ENCODE results near the gene RCL1.
A peak's percentile ranks its signal among the peaks of the same experiment; 100 is the strongest.
"Not testable (repeated sequence)": the region's sequence is repeated elsewhere in the genome, so short reads cannot be mapped to it uniquely, and the experiment has no call there.

RCL1 gene

DNA sequence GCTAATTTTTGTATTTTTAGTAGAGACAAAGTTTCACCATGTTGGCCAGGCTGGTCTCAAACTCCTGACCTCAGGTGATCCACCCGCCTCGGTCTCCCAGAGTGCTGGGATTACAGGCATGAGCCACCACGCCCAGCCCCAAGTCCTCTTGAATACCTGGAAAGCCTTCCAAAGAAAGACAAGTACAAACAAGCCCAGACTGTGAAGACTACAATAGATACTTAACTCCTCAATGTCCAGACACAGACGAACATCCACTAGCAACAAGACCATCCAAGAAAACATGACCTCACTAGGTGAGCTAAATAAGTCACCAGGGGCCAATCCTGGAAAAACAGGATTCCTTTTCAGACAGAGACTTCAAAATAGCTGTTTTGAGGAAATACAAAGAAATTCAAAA is 9.6 kb upstream of the RCL1 start:
- DNase-seq (ENCODE audit: low spot score), result not testable (repeated sequence)

DNA sequence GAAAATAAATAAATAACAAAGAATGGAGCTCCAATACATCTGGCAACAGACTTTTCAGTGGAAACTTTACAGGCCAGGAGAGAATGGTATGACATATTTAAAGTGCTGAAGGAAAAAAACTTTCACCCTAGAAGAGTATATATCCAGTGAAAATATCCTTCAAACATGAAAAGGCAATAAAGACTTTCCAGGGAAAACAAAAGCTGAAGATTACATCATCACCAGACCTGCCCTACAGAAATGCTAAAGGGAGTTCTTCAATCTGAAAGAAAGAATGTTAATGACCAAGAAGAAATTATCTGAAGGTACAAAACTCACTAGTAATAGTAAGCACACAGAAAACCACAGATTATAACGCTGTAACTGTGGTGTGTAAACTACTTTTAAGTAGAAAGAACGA is 8.3 kb upstream of the RCL1 start:
- no peak for DNase-seq (ENCODE audit: low spot score)

DNA sequence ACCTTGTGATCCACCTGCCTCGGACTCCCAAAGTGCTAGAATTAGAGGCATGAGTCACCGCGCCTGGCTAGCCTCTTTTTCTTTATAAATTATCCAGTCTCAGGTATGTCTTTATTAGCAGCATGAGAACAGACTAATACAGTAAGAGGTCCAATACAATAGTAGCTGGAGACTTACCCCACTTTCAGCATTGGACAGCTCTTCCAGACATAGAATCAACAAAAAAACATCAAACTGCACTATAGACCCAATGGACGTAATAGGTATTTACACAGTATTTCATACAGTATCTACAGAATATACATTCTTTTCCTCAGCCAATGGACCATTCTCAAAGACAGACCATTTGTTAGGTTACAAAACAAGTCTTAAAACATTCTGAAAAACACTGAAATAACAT is 6.1 kb upstream of the RCL1 start:
- DNase-seq (ENCODE audit: low spot score), result no peak

DNA sequence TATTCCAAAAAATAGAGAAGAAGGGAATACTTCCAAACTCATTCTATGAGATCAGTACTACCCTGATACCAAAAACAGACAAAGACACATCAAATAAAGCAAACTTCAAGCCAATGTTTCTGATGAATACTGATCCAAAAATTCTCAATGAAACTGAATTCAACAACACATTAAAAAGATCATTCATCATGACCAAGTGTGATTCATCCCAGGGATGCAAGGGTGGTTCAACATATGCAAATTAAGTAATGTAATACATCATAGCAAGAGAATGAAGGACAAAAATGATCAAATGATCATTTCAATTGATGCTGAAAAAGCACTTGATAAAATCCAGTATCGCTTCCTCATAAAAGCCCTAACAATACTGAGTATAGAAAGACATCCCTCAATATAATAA is 4.9 kb upstream of the RCL1 start:
- no peak for DNase-seq (ENCODE audit: low spot score)

DNA sequence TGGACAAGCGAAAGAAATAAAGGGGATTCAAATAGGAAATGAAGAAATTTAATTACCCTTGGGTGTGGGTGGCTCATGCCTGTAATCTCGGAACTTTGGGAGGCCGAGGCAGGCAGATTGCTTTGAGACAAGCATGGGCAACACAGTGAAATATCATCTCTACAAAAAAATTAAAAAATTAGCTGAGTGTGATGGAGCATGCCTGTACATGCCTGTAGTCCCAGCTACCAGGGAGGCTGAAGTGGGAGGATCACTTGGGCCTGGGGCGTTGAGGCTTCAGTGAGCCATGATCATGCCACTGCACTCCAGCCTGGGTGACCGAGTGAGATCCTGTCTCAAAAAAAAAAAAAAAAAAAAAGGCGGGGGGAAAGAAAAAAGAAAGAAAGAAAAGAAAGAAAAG is 4.0 kb upstream of the RCL1 start:
- no peak for DNase-seq (ENCODE audit: low spot score)

DNA sequence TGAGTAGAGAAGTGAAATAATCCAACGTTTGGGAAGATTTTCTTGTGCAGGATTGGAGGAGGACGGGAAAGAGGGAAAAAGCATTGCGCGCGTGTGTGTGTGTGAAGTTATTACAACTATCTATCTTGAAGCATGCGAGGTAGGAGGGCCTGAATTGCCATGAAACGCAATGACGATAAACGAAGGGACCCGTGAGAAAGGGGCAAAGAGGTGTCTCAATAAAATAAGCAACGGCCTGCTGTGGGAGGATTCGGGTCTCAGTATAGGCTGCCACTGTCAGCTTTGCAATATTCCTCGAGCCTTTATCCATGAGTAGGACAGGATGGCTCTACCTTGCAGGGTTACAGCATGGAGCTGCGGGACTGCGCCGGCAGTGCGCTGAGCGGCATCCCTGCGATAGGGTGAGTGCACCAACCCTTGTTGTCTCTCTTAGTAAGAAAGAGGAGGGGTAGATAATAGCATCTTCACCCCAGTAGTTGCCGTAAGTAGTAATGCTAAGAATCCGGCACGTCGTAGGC is 631 bp upstream of the RCL1 start:
- DNase-seq (ENCODE audit: low spot score), result no peak

DNA sequence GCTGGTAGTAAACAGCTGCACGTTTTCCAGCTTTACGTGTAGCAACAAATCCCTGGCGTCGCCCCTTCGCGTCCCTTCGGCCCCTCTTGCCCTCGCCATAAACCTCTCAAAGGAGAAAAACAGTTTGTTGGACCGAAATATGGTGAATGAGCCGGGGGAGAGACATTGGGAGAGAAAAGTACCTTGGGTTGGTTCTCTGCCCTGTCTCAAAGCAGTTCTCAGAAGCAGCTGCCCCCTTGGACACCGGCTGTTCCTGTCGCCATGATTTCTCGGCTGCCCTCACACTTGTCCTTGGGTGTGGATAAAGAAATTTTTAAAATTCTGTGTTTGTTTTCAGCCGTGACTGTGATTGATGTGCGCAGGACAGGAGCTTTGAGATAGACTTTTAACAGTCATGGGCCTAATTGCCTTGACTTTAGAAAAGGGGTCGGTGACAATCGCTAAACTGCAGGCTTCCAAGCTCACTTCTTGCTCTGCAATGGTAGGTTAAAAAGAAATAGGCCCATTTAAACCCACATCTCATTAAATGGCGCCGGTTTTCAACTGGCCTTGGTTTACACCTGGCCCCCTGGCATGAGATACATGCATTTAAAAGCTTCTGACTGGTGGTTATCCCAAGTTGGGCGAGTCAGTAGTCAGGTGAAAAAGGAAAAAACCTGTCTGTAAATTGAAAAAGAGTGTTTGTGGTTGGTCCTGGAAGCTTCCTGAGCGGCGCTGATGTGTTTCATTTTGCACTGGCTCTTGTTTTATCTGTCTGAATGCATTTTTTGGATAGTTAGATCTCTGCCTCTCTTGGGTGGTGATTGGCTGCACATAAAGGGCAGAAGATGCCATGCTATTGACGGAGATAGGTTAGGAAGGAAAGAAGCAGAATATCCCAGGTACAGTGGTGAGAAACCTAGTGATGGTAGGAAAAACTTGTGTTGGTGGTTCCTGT is 983 bp downstream of the RCL1 start:
- DNase-seq (ENCODE audit: low spot score), result no peak

DNA sequence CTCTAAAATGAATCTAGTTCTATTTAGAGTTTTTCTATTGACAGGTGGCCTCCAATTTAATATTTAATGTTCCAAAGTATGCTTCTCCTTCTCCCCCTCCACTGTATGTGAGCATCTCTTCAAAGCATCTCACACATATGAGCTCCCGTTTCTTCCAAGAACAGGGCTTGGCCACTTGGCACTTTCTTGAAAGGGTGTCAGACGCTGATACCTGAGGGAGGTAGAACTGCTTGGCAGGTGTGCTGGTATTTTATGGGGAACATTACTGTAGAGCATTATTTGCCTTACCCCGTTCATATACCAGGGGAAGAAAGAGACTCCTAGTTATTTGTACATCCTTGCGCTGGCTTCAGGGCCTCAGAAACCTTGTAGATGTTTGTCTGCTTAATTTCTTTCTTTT is 1.9 kb downstream of the RCL1 start:
- no peak for DNase-seq (ENCODE audit: low spot score)

DNA sequence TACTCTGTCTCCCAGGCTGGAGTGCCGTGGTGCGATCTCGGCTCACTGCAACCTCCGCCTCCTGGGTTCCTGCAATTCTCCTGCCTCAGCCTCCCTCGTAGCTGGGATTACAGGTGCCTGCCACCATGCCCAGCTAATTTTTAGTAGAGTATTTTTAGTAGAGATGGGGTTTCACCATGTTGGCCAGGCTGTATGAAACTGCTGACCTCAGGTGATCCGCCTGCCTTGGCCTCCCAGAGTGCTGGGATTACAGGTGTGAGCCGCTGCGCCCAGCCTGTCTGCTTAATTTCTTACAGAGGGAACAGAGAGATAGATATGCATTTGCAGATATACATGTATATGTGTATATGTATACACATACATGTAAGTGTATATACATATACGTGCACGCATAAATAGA is 2.4 kb downstream of the RCL1 start:
- DNase-seq (ENCODE audit: low spot score), result not testable (repeated sequence)

DNA sequence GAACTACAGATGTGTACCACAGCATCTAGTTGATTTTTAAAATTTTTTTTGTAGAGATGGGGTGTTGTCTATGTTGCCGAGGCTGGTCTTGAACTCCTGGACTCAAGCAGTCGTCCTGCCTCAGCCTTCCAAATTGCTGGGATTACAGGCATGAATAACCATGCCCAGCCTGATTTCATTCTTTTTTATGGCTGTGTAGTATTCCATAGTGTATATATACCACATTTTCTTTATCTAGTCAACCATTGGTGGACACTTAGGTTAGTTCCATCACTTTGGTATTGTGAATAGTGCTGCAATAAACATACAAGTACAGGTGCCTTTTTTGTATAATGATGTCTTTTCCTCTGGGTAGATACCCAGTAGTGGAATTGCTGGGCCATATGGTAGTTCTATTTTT is 3.8 kb downstream of the RCL1 start:
- no peak for DNase-seq (ENCODE audit: low spot score)

DNA sequence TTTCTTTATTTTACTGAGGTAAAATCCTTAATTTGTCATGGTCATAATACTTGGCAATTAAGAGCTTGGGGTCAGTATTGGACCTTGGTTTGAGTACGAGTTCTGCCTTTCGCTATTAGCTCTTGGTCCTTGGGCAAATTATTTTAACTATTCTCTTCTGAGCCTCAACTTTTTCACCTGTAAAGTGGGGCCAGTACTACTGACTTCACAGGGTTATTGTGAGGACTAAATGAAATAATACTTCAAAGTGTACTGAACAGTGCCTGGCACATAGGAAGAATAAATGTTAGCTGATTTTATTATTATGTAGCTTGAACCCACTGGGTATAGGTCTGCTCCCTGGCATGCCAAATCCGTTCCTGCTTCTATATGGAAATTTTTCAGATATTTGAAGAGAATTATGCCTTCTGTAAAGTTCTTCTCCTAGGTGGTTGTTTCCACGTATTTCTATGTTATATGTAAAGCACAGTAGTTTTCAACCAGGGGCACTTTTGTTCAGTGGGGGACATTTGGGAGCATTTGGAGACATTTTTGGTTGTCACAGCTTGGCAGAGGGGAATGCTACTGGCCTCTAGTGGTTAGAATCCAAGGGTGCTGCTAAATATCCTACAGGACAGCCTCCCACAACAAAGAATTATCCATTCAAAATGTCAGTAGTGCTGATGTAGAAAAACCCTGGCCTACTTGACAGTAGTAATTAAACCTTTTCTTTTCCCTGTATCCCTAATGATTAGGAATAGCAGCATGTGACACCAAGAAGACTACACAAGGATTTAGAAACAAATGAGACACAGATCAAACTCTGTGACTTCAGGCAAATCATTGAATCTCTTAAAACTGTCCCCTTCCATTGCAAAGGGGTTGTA is 4.5 kb downstream of the RCL1 start:
- peak; percentile 32 for DNase-seq (ENCODE audit: low spot score)

DNA sequence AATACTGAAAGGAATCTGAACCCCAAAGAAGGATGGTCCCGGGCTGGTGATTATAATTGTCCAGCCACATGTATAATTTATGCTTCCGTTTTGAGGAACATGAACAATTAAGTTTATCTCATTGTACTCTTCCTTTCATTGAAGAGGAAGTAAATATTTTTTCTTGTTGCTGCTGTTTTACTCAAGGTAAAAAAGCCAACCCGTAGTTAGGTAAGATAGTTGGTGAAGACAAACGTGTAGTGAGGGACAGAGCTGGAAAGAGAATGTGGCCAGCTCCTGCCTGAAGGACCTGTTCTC is 5.1 kb downstream of the RCL1 start:
- DNase-seq (ENCODE audit: low spot score), result no peak

DNA sequence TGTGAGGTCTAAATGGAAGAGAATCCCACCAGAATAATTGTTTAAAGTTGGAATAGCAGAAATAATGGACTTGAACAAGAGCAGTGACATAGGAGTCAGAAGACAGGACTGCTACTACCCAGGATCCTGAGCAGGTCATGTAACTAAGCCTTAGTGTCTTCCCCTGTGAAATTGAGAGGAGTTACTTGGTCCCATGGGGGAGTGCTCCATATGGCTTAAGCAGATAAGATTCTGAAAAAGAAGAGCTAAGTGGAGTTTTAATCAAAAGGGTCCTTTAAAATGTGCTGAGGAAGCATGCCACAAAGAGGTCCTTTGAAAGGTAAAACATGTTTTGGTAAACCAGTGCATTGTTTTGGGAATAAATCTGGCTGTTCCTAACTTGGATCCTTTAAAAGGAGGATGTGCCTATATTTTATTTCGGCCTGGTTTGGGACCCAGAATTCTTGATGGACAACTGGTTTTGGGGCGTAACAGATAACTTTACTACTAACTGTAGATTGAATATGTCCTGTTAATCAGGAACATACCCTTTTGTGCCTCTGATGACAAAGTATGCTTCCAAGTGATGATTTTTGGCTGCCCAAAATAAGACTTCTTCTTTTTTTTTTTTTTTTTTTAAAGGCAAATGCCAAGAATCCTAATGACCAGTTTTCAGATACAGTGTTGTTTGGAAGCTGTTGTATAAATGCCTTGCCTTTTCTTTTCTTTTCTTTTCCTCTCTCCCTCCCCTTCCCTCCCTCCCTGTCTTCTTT is 5.7 kb downstream of the RCL1 start:
- DNase-seq (ENCODE audit: low spot score), result no peak

DNA sequence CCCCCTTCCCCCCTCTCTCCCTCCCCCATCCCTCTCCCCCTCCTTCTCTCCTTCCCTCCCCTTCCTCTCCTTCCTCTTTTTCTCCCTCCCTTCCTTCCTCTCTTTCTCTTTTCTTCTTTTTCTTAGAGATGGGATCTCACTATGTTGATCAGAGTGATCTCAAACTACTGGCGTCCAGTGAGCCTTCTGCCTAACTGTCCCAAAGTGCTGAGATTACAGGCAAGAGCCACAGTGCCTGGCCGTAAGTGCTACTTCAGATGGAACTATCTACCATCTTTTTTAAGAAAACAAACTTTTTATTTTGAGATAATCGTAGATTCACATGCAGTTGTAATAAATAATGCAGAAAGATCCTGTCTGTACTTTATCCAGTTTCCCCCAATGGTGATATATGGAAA is 6.3 kb downstream of the RCL1 start:
- no peak for DNase-seq (ENCODE audit: low spot score)

DNA sequence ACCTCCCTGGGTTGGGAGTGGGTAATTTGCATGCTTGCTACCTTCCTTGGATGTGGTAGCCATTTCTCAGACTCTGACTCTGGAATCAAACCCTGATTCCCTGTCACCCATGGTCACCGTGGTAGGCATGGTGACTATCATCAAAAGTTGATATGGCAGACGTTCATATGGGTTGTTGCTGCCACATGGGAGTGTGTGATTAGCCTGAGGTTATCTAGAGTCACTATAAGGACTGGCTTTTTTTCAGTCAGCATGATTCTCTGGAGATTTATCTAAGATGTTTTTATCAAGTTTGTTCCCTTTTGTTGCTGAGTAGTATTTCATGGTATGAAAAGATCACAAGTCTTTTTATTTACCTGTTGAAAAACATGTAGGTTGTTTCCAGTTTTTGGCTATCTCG is 7.0 kb downstream of the RCL1 start:
- no peak for DNase-seq (ENCODE audit: low spot score)

DNA sequence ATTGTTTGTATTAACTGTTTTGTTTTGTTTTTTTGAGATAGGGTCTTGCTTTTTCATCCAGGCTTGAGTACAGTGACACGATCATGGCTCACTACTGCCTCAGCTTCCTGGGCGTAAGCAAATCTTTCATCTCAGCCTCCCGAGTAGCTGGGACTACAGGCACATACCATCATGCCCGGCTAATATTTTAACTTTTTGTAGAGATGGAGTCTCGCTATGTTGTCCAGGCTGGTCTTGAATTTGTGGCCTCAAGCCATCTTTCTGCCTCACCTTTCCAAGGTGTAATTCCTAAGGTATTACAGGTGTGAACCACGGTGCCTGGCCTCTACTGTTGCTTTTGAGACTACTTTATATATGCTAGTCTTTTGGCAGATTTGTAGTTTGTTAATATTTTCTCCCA is 8.4 kb downstream of the RCL1 start:
- DNase-seq (ENCODE audit: low spot score), result no peak

DNA sequence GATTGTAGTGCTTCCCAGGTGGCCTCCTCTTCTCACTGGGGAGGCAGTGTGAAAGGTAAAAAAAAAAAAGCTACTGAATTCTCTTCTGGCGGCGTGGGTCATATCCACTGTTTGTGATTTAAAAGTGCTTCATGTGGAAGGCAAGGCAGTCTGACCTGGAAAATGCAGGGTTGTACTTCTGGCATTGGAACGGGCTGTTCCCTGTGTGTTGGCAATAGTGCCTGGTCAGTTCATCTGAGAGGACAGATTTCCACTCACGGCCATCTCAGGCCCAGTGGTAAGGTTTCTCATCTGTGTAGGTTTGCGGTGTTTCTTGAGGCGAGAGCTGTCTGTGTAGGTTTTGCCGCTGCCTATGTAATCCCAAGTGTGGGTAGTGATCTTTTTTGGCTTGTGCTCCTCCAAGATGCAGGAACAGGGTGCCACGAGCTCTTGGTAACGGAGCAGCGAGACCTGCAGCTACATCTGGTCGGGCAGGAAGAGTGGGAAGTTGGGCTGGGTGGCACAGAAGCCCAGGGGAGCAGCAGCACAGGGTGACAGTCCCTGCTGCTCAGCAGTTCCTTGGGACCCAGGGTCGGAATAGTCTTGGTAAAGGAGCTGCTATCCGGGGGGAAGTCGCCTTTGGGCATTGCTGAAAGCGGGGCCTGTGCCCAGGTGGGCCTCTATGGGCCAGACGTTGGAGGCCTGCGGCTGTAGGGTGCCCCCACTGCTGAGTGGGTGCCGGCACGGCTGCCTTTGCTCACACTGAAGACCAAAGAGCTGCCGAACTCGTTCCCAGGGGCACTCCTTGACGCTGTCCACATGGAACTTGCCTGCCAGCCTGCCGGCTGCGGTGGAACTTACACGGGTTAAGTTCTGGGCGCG is 11.2 kb downstream of the RCL1 start:
- peak; percentile 25 for DNase-seq (ENCODE audit: low spot score)

DNA sequence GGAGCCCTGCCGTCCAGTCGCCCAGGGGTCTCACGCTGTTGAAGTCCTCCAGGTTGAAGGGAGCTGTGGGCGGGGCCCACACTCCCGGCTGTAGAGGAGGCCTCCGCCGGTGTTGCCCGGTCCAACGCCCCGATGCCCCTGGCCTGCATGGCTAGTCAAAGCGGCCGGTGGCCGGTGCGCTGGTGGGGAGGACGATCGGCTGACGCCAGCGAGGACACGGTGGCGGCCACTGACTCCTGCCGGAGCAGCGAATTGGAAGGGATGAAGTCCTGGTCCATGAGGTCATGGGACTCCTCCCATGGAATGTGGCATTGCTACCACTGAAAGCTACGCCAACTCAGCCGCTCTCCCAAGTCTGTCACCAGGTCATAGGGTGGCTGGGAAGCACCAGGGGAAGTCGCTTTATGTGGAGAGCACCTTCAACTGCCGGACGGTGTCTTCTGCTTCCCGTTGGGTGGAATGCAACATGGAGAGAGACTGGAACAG is 11.8 kb downstream of the RCL1 start:
- no peak for DNase-seq (ENCODE audit: low spot score)

DNA sequence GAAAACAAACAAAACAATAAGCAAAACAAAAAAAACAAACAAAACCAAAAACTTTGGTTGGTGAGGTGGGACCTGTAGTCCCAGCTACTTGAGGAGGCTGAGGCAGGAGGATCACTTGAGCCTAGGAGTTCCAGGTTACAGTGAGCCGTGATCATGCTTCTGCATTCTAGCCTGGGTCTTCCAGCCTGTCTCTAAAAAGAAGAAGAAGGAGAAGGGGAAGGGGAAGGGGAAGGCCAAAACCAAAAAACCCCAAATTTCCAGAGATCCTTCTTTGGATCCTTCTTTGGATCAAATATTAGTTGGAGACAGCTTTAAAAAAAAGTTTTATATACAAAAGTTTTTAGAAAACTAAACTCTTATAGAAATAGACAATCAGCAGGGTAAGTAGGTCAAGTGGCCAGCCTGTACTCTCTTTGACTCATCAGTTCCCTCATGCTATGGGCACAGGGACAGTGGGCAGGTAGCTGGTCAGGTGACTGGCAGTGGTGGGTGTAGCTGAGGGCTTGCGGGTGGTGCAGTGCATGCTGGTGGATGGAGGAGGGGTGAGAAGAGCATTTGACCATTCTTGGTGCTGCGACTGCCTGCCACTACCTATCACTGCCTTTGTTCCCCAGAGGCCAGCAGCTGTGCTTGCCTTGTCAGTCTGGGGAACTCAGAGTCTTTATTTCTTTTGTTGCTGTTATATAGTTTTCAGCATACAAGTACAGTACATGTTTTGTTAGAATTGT is 12.6 kb downstream of the RCL1 start:
- DNase-seq (ENCODE audit: low spot score), result no peak

DNA sequence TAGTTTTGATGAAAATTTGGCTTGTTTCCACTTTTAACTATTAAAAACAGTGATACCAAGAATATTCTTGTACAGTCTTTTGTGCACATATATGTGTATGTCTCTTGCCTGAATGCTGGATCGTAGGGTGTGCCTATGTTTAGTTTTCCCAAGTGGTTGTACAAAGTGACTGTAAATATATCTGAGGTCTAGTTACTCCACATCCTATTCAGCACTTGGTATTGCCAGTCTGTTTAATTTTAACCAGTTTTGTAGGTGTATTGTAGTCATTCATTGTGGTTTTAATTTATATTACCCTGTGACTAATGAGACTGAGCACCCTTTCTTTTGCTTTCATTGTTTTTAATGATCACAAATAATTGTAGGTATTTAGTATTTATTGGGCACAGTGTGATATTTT is 17.8 kb downstream of the RCL1 start:
- DNase-seq (ENCODE audit: low spot score), result no peak

DNA sequence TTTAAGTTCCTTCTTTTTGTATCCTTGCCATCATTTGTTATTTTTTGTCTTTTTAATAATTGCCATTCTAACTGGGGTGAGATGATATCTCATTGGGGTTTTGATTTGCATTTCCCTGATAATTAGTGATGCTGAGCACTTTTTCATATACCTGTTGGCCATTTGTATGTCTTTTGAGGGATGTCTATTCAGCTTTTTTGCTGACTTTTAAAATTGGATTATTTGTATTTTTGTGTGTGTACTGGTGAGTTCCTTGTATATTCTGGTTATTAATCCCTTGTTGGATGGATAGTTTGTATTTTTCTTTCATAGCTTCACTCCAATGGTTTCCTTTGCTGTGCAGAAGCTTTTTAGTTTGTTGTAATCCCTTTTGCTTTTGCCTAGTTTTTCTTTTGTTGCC is 19.1 kb downstream of the RCL1 start:
- no peak for DNase-seq (ENCODE audit: low spot score)

Data from putamen (tissue), 1 donor.